HG03439 (cell line): ENCODE data around the gene MALAT1.
A peak's percentile ranks its signal among the peaks of the same experiment; 100 is the strongest.
"Not testable (repeated sequence)": the region's sequence is repeated elsewhere in the genome, so short reads cannot be mapped to it uniquely, and the experiment has no call there.

Experiments used
- ATAC-seq: cut with Tn5 transposase; IDR thresholded peaks from one replicate; pipeline ENCODE4 v1.9.1; 2021; ENCODE audit warnings: mild to moderate bottlenecking, moderate library complexity; ENCODE audit not compliant: unreplicated experiment

MALAT1 gene

DNA sequence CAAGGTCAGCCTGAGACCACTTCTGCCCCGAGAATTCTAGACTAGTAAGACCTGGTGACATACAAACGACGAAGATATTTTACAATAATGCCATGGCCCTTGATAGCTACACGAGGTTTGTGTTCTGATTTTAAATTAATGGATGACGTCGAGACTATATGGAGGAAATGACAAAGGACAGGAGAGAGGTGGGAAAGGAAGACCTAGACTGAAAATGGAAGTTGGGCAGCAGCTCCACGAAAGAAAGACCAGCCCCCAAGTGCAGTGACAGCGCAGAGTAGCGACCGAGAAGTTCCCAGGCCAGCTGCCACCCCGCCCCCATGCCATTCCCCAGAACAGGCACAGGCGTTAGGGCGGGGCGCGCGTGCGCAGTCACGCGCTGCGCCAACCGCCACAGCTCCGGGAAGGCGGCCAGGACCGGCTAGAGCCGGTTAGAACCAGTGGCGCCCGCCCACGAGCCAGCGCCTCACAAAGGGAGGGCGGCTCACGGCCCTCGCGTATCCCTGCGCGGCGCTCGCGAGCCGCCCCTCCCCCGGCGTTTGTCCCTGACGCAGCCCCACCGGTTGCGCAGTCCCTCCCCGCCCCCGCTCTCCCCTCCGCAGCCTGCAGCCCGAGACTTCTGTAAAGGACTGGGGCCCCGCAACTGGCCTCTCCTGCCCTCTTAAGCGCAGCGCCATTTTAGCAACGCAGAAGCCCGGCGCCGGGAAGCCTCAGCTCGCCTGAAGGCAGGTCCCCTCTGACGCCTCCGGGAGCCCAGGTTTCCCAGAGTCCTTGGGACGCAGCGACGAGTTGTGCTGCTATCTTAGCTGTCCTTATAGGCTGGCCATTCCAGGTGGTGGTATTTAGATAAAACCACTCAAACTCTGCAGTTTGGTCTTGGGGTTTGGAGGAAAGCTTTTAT lies 1.5 kb upstream of the MALAT1 start:
- peak; percentile 66 for ATAC-seq

DNA sequence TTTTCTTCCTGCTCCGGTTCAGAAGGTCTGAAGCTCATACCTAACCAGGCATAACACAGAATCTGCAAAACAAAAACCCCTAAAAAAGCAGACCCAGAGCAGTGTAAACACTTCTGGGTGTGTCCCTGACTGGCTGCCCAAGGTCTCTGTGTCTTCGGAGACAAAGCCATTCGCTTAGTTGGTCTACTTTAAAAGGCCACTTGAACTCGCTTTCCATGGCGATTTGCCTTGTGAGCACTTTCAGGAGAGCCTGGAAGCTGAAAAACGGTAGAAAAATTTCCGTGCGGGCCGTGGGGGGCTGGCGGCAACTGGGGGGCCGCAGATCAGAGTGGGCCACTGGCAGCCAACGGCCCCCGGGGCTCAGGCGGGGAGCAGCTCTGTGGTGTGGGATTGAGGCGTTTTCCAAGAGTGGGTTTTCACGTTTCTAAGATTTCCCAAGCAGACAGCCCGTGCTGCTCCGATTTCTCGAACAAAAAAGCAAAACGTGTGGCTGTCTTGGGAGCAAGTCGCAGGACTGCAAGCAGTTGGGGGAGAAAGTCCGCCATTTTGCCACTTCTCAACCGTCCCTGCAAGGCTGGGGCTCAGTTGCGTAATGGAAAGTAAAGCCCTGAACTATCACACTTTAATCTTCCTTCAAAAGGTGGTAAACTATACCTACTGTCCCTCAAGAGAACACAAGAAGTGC lies 661 bp upstream of the MALAT1 start:
- ATAC-seq: no peak

DNA sequence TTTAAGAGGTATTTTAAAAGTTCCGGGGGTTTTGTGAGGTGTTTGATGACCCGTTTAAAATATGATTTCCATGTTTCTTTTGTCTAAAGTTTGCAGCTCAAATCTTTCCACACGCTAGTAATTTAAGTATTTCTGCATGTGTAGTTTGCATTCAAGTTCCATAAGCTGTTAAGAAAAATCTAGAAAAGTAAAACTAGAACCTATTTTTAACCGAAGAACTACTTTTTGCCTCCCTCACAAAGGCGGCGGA lies 193 bp upstream of the MALAT1 start:
- ATAC-seq: no peak

DNA sequence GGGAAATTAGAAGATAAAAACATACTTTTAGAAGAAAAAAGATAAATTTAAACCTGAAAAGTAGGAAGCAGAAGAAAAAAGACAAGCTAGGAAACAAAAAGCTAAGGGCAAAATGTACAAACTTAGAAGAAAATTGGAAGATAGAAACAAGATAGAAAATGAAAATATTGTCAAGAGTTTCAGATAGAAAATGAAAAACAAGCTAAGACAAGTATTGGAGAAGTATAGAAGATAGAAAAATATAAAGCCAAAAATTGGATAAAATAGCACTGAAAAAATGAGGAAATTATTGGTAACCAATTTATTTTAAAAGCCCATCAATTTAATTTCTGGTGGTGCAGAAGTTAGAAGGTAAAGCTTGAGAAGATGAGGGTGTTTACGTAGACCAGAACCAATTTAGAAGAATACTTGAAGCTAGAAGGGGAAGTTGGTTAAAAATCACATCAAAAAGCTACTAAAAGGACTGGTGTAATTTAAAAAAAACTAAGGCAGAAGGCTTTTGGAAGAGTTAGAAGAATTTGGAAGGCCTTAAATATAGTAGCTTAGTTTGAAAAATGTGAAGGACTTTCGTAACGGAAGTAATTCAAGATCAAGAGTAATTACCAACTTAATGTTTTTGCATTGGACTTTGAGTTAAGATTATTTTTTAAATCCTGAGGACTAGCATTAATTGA lies 1.0 kb downstream of the MALAT1 start:
- ATAC-seq: no peak

DNA sequence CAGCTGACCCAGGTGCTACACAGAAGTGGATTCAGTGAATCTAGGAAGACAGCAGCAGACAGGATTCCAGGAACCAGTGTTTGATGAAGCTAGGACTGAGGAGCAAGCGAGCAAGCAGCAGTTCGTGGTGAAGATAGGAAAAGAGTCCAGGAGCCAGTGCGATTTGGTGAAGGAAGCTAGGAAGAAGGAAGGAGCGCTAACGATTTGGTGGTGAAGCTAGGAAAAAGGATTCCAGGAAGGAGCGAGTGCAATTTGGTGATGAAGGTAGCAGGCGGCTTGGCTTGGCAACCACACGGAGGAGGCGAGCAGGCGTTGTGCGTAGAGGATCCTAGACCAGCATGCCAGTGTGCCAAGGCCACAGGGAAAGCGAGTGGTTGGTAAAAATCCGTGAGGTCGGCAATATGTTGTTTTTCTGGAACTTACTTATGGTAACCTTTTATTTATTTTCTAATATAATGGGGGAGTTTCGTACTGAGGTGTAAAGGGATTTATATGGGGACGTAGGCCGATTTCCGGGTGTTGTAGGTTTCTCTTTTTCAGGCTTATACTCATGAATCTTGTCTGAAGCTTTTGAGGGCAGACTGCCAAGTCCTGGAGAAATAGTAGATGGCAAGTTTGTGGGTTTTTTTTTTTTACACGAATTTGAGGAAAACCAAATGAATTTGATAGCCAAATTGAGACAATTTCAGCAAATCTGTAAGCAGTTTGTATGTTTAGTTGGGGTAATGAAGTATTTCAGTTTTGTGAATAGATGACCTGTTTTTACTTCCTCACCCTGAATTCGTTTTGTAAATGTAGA lies 1.7 kb downstream of the MALAT1 start:
- ATAC-seq: no peak

DNA sequence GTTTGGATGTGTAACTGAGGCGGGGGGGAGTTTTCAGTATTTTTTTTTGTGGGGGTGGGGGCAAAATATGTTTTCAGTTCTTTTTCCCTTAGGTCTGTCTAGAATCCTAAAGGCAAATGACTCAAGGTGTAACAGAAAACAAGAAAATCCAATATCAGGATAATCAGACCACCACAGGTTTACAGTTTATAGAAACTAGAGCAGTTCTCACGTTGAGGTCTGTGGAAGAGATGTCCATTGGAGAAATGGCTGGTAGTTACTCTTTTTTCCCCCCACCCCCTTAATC lies 2.3 kb downstream of the MALAT1 start:
- ATAC-seq: no peak

DNA sequence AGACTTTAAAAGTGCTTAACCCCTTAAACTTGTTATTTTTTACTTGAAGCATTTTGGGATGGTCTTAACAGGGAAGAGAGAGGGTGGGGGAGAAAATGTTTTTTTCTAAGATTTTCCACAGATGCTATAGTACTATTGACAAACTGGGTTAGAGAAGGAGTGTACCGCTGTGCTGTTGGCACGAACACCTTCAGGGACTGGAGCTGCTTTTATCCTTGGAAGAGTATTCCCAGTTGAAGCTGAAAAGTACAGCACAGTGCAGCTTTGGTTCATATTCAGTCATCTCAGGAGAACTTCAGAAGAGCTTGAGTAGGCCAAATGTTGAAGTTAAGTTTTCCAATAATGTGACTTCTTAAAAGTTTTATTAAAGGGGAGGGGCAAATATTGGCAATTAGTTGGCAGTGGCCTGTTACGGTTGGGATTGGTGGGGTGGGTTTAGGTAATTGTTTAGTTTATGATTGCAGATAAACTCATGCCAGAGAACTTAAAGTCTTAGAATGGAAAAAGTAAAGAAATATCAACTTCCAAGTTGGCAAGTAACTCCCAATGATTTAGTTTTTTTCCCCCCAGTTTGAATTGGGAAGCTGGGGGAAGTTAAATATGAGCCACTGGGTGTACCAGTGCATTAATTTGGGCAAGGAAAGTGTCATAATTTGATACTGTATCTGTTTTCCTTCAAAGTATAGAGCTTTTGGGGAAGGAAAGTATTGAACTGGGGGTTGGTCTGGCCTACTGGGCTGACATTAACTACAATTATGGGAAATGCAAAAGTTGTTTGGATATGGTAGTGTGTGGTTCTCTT lies 2.8 kb downstream of the MALAT1 start:
- ATAC-seq: no peak

DNA sequence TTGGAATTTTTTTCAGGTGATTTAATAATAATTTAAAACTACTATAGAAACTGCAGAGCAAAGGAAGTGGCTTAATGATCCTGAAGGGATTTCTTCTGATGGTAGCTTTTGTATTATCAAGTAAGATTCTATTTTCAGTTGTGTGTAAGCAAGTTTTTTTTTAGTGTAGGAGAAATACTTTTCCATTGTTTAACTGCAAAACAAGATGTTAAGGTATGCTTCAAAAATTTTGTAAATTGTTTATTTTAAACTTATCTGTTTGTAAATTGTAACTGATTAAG lies 3.4 kb downstream of the MALAT1 start:
- ATAC-seq: no peak

DNA sequence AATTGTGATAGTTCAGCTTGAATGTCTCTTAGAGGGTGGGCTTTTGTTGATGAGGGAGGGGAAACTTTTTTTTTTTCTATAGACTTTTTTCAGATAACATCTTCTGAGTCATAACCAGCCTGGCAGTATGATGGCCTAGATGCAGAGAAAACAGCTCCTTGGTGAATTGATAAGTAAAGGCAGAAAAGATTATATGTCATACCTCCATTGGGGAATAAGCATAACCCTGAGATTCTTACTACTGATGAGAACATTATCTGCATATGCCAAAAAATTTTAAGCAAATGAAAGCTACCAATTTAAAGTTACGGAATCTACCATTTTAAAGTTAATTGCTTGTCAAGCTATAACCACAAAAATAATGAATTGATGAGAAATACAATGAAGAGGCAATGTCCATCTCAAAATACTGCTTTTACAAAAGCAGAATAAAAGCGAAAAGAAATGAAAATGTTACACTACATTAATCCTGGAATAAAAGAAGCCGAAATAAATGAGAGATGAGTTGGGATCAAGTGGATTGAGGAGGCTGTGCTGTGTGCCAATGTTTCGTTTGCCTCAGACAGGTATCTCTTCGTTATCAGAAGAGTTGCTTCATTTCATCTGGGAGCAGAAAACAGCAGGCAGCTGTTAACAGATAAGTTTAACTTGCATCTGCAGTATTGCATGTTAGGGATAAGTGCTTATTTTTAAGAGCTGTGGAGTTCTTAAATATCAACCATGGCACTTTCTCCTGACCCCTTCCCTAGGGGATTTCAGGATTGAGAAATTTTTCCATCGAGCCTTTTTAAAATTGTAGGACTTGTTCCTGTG lies 3.9 kb downstream of the MALAT1 start:
- no peak for ATAC-seq

DNA sequence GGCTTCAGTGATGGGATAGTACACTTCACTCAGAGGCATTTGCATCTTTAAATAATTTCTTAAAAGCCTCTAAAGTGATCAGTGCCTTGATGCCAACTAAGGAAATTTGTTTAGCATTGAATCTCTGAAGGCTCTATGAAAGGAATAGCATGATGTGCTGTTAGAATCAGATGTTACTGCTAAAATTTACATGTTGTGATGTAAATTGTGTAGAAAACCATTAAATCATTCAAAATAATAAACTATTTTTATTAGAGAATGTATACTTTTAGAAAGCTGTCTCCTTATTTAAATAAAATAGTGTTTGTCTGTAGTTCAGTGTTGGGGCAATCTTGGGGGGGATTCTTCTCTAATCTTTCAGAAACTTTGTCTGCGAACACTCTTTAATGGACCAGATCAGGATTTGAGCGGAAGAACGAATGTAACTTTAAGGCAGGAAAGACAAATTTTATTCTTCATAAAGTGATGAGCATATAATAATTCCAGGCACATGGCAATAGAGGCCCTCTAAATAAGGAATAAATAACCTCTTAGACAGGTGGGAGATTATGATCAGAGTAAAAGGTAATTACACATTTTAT lies 4.6 kb downstream of the MALAT1 start:
- no peak for ATAC-seq

DNA sequence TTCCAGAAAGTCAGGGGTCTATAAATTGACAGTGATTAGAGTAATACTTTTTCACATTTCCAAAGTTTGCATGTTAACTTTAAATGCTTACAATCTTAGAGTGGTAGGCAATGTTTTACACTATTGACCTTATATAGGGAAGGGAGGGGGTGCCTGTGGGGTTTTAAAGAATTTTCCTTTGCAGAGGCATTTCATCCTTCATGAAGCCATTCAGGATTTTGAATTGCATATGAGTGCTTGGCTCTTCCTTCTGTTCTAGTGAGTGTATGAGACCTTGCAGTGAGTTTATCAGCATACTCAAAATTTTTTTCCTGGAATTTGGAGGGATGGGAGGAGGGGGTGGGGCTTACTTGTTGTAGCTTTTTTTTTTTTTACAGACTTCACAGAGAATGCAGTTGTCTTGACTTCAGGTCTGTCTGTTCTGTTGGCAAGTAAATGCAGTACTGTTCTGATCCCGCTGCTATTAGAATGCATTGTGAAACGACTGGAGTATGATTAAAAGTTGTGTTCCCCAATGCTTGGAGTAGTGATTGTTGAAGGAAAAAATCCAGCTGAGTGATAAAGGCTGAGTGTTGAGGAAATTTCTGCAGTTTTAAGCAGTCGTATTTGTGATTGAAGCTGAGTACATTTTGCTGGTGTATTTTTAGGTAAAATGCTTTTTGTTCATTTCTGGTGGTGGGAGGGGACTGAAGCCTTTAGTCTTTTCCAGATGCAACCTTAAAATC lies 5.3 kb downstream of the MALAT1 start:
- ATAC-seq: no peak

DNA sequence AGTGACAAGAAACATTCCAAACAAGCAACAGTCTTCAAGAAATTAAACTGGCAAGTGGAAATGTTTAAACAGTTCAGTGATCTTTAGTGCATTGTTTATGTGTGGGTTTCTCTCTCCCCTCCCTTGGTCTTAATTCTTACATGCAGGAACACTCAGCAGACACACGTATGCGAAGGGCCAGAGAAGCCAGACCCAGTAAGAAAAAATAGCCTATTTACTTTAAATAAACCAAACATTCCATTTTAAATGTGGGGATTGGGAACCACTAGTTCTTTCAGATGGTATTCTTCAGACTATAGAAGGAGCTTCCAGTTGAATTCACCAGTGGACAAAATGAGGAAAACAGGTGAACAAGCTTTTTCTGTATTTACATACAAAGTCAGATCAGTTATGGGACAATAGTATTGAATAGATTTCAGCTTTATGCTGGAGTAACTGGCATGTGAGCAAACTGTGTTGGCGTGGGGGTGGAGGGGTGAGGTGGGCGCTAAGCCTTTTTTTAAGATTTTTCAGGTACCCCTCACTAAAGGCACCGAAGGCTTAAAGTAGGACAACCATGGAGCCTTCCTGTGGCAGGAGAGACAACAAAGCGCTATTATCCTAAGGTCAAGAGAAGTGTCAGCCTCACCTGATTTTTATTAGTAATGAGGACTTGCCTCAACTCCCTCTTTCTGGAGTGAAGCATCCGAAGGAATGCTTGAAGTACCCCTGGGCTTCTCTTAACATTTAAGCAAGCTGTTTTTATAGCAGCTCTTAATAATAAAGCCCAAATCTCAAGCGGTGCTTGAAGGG lies 6.0 kb downstream of the MALAT1 start:
- no peak for ATAC-seq

DNA sequence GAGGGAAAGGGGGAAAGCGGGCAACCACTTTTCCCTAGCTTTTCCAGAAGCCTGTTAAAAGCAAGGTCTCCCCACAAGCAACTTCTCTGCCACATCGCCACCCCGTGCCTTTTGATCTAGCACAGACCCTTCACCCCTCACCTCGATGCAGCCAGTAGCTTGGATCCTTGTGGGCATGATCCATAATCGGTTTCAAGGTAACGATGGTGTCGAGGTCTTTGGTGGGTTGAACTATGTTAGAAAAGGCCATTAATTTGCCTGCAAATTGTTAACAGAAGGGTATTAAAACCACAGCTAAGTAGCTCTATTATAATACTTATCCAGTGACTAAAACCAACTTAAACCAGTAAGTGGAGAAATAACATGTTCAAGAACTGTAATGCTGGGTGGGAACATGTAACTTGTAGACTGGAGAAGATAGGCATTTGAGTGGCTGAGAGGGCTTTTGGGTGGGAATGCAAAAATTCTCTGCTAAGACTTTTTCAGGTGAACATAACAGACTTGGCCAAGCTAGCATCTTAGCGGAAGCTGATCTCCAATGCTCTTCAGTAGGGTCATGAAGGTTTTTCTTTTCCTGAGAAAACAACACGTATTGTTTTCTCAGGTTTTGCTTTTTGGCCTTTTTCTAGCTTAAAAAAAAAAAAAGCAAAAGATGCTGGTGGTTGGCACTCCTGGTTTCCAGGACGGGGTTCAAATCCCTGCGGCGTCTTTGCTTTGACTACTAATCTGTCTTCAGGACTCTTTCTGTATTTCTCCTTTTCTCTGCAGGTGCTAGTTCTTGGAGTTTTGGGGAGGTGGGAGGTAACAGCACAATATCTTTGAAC lies 6.8 kb downstream of the MALAT1 start:
- no peak for ATAC-seq

DNA sequence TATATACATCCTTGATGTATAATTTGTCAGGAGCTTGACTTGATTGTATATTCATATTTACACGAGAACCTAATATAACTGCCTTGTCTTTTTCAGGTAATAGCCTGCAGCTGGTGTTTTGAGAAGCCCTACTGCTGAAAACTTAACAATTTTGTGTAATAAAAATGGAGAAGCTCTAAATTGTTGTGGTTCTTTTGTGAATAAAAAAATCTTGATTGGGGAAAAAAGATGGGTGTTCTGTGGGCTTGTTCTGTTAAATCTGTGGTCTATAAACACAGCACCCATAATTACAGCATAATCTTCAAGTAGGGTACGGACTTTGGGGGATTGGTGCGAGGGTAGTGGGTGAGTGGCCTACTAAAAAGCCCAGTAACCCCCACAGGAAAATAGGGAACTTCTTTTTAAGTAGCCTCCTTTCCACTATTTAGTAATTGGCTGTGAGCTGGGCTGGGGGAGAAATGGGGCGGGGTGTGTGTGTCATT lies 7.5 kb downstream of the MALAT1 start:
- ATAC-seq: no peak

DNA sequence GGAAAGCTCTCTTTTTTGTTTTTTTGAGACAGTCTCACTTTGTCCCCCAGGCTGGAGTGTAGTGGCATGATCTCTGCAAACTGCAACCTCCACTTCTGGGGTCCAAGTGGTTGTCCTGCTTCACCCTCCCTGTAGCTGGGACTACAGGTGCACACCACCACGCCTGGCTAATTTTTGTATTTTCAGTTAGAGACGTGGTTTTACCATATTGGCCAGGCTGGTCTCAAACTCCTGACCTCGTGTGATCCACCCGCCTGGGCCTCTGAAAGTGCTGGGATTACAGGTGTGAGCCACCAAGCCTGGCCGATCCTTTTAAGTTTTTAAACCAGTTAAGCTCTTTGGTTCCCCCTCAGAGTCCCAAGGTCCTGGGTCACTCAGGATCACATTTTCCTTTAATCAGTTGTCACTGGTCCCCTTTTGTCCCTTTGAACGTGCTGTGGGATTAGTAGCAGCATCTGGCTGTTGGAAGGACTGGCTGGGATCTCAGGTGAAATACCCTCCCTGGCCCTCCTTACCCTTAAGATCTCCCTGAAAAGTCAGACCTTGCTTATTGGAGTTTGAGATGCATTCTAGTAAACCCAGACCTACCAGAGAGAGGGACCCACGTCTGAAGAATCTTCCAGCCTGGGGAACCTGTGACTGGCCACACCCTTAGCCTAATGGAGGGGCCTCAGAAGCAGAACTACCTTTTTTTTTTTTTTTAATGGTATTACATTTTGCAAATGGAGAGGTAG lies 8.1 kb downstream of the MALAT1 start:
- ATAC-seq: peak; percentile 34

DNA sequence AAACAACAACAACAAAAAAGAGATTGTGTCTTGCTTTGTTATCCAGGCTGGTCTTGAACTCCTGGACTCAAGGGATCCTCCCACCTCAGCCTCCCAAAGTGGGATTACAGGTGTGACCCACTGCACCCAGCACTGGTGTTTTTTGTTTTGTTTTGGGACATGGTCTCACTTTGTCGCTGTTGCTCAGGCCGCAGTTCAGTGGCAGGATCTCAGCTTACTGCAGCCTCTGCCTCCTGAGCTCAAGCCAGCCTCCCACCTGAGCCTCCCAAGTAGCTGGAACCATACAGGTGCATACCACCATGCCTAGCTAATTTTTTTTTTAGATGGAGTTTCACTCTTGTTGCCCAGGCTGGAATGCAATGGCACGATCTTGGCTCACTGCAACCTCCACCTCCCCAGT lies 13.5 kb downstream of the MALAT1 start:
- not testable (repeated sequence) for ATAC-seq
